Tibial nerve (tissue), 4 donors: Measurements from ENCODE around the gene PLCB1.

Experiments used
- CTCF ChIP-seq, 5 experiments: fragments of 200-600 bp in 3 of 5; fragments of 450-650 bp in 2 of 5; sonication (generic) in 3 of 5; IDR thresholded peaks; one replicate each; pipeline ENCODE4 v1.5.1; 2016 to 2019; ENCODE audit warnings: antibody characterized with exemption in 5 of 5, mild to moderate bottlenecking in 3 of 5, moderate library complexity in 2 of 5
- EP300 ChIP-seq, 2 donors: sonication (generic); formaldehyde crosslinking; IDR thresholded peaks; one replicate each; pipeline ENCODE4 v1.6.1; 2017; ENCODE audit warnings: antibody characterized with exemption in 2 of 2, mild to moderate bottlenecking in 1 of 2
- POLR2A ChIP-seq, 2 donors: fragments of 450-650 bp; IDR thresholded peaks; one replicate each; pipeline ENCODE4 v1.6.1; 2017; ENCODE audit warnings: antibody characterized with exemption in 2 of 2, mild to moderate bottlenecking in 2 of 2, moderate library complexity in 2 of 2

DNA sequence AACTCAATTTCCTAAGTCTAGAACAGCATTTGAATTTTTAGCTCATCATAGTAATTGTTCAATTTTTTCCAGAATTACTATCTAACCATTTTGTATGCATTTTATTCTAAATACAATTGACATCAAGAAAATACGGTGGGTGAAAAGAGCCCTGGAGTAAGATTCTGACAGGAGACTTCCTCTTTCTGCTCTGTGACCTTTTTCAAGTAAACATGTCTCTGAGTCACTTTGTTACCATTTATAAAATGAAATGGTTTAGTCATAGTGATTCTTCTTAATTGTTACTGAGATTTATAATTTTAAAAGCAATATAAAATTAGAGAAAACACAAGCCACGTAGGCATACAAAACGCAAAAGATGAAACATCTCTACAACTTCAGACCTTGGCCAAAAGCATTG, 80.2 kb downstream of the PLCB1 start:
- TF ChIP-seq POLR2A (IDR thresholded peaks at IDR 0.05) (no peak), CTCF (IDR thresholded peaks at IDR 0.05) (no peak), EP300 (IDR thresholded peaks at IDR 0.05) (no peak)
